A204.1 (cell line): Measurements from ENCODE around the gene C20orf141.

Experiments used
- FAIRE-seq: peaks from 2 replicates; lab custom pipeline; 2012; peaks lifted over from hg19 to GRCh38; lab: Jason Lieb, UNC

C20orf141 gene

DNA sequence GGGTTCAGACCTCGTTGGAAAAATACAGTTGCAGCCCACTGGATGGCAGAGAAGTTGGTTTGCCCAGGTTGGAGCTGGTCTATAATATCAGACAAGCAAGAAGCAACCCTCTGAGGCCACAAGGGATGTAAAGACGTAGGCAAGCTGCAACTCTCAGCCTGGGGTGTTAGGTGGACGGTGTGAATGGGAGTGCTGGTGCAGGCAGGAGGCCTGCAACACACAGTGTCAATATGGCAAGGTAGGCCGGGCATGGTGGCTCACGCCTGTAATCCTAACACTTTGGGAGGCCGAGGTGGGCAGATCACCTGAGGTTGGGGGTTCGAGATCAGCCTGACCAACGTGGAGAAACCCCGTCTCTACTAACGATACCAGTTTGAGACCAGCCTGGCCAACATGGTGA lies 36.3 kb downstream of the C20orf141 start:
- FAIRE-seq, result no peak

DNA sequence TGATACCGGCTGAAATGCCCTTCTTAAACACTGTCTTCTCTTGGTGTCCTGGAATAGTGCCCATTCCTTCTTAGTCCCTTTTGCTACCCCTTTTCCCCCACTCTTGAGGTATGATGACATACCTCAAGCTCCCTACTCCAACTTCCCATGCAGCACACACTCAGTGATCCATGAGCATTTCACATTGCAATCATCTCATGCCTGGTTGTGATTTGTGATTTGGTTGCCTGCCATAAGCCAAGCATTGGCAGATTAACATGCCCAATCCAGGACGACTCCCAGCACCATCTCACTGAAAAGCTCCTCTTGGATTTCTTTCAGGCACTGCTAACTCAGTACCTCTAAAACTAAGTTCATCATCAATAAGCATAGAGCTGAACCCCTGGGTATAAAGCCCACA lies 43.8 kb downstream of the C20orf141 start:
- no peak for FAIRE-seq

DNA sequence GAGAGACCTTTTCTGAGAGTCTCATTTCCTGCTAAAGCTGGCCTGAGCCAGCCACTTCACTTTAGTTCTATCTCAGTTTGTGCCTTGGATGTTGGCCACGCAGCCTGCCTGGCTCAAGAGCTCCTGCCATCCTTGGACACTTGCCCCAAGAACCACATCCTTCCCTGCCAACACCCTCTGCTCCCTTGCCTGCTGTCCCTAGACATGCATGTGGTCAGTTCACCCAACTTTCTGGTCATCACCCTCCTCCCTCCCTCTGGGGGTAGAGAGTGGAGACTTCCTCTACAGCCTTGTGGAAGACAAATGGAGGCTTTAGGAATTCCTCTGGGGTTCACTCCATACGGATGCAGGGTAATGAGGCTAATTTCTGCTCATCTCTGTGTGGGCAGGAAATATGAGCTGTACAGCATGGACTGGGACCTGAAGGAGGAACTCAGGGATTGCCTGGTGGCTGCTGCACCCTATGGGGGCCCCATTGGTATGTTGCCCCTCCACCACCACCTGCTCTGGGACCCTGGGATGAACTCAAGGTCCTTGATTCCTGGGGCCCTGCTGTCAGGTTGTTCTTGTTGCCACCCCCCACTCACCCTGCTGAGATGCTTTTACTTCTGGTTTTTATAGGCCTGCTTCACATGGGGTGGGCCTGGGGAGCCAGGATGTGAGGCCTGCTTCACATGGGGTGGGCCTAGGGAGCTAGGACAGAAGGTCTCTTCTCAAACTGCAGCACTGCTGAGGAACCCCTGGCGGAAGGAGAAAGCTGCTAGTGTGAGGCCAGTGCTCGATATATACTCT lies 44.7 kb downstream of the C20orf141 start:
- FAIRE-seq, result no peak

DNA sequence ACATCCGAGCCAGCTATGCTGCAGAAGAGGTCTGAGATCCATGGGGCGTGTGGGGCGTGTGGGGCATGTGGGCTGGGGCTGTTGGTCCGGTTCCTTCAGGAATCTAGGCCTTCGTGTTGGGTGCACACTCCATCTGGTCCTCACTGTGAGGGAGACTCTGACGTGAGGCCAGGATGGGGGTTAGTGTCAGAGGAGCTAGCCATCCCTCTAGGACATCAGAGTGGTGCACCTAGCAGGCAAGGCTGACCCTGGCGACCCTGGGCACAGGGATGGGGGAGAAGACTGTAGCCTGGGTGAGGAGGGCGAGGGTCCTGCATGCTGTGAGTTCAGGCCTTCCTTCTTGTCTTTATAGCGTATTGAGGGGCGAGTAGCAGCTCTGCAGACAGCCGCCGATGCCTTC lies 49.8 kb downstream of the C20orf141 start:
- FAIRE-seq, result no peak

DNA sequence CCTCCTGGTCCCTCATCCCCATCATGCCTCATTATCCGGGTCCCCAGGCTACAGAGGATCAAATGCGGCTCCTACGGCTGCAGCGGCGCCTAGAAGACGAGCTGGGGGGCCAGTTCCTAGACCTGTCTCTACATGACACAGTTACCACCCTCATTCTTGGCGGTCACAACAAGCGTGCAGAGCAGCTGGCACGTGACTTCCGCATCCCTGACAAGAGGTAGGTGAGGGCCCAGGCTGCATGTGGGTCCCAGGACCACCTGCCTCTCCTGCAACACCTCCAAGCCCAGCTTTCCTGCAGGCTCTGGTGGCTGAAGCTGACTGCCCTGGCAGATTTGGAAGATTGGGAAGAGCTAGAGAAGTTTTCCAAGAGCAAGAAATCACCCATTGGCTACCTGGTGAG lies 50.3 kb downstream of the C20orf141 start:
- no peak for FAIRE-seq
